Measurements from ENCODE around the gene BIRC6.
"Not testable (repeated sequence)": the region's sequence is repeated elsewhere in the genome, so short reads cannot be mapped to it uniquely, and the experiment has no call there.

Gene BIRC6, protein sequence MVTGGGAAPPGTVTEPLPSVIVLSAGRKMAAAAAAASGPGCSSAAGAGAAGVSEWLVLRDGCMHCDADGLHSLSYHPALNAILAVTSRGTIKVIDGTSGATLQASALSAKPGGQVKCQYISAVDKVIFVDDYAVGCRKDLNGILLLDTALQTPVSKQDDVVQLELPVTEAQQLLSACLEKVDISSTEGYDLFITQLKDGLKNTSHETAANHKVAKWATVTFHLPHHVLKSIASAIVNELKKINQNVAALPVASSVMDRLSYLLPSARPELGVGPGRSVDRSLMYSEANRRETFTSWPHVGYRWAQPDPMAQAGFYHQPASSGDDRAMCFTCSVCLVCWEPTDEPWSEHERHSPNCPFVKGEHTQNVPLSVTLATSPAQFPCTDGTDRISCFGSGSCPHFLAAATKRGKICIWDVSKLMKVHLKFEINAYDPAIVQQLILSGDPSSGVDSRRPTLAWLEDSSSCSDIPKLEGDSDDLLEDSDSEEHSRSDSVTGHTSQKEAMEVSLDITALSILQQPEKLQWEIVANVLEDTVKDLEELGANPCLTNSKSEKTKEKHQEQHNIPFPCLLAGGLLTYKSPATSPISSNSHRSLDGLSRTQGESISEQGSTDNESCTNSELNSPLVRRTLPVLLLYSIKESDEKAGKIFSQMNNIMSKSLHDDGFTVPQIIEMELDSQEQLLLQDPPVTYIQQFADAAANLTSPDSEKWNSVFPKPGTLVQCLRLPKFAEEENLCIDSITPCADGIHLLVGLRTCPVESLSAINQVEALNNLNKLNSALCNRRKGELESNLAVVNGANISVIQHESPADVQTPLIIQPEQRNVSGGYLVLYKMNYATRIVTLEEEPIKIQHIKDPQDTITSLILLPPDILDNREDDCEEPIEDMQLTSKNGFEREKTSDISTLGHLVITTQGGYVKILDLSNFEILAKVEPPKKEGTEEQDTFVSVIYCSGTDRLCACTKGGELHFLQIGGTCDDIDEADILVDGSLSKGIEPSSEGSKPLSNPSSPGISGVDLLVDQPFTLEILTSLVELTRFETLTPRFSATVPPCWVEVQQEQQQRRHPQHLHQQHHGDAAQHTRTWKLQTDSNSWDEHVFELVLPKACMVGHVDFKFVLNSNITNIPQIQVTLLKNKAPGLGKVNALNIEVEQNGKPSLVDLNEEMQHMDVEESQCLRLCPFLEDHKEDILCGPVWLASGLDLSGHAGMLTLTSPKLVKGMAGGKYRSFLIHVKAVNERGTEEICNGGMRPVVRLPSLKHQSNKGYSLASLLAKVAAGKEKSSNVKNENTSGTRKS (N-terminal part only)

DNA sequence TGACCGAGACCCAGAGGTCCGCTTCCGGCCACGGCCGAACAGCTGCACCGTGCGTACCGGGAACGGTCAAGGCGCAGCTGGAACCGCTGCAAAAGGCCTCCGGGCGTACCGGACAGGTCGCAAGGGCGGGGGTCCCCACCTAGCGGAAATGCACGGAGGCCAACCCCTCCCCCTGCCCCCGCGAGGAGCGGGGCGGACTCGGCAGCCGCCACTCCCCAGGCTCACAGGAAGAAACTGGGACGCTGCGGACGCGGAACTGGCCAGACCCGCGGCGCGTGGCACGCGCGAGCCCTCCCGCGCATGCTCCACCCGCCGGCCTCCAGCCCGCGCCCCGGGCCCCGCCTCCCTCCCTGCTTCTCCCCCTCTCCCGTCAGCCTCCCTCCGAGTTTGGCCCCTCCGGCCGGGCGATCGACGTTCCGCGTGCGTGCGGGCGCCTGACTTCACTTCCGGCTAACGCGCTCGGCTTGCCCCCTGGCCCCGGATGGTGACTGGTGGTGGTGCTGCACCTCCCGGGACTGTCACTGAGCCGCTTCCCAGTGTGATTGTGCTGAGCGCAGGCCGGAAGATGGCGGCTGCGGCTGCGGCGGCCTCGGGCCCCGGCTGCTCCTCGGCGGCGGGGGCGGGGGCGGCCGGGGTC lies at the start of gene BIRC6:
BIRC6 (plus strand) TSS at position 343 of the 637 bp plus-strand sequence; CDS start at position 482, 139 bp downstream.
- FAIRE-seq, result no peak

DNA sequence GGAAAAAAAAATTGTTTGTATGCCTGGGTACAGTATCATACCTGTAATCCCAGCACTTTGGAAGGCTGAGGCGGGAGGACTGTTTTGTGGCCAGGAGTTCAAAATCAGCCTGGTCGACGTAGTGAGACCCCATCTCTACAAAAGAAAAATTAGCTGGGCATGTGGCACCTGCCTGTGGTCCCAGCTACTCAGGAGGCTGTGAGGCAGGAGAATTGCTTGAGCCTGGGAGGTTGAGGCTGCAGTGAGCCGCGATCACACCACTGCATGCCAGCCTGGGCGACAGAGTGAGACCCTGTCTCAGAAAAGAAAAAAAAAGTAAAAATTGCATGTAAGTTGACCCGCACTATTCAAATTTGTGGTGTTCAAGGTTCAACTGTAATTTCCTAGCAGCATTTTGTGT lies 46.2 kb upstream of the BIRC6 start:
- no peak for FAIRE-seq

DNA sequence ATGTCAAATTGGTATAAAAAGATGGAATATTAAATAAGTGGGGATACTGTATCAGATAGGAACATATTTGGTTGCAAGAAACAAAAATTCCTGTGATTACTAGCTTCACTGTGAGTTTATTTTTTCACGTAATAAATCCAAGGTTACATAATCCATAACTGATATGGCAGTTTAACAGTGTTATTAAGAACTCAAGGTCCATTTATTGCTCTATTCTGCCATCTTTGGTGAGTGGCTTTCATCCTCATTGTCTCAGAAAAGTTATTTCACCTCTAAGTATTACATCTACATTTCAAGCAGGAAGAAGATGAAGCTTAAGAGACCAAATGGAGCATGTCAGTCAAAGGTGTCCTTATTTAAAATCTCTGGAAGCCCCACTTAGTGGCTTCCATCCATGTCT lies 41.9 kb upstream of the BIRC6 start:
- FAIRE-seq, result no peak

DNA sequence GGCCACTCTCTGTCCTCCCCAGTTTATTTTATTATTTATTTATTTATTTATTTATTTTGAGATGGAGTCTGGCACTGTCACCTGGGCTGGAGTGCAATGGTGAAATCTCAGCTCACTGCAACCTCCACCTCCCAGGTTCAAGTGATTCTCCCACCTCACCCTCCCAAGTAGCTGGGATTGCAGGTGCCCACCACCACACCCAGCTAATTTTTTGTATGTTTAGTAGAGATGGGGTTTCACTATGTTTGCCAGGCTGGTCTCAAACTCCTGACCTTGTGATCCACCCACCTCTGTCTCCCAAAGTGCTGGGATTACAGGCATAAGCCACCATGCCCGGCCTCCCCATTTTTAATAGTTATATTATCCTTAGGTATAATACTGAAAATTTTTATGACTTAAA lies 28.1 kb upstream of the BIRC6 start:
- not testable (repeated sequence) for FAIRE-seq

DNA sequence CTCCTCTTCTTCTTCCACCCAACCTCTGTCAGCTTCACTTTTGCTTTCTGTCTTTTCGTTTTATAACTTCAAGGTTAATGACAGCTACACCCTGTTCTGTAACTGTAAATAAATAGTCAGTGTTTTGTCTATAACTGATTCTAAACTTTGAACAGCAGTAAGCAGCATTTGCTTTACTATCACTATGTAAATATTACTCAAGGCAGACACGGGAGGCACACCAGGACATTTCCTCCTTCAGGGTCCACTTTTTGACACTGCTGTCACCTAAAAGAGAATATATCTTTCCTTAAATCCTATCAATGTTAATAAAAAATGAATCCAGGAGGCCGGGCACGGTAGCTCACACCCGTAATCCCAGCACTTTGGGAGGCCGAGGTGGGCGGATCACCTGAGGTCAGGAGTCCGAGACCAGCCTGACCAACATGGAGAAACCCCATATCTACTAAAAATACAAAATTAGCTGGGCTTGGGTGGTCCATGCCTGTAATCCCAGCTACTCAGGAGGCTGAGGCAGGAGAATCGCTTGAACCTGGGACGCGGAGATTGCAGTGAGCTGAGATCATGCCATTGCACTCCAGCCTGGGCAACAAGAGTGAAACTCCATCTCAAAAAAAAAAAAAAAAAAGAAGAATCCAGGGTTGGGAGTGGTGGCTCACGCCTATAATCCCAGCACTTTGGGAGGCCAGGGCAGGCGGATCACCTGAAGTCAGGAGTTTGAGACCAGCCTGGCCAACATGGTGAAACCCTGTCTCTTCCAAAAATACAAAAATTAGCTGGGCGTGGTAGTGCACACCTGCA lies 27.4 kb upstream of the BIRC6 start:
- FAIRE-seq, result not testable (repeated sequence)

DNA sequence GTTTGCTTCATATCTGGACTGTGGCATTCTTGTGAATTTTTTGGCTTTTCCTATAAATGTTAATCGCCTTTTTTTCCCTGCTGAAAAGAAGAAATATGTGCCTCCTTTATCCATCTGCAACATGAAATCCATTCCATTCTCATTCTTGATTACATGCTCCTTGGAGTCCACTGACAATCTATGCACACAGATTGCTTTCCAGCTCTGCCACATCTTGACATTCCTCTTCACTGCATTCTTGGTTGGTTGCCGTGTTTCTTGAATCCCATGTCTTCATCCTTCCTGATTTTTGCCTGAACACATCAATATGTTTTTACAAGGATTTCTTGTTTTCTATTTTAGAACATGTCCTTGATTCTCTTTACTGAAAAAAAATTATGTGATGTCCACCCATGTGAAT lies 26.7 kb upstream of the BIRC6 start:
- no peak for FAIRE-seq

DNA sequence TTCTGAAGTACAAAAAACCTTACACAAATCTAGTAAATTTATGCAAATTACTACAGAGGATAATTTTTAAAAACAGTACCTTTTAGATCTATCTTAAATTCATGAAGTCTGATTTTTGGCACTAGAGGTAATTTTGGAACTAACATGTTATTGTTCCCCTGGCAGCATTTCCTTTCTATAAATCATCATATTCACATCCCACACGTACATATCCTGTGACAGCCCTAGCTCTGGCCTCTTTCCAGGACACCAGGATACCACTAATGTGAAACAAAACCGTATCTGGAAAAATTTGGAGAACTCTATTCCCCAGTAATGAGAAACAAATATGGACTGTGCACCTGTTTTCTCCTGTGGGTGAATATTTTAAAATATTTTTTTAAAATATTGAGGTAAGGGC lies 14.0 kb upstream of the BIRC6 start:
- FAIRE-seq, result no peak

DNA sequence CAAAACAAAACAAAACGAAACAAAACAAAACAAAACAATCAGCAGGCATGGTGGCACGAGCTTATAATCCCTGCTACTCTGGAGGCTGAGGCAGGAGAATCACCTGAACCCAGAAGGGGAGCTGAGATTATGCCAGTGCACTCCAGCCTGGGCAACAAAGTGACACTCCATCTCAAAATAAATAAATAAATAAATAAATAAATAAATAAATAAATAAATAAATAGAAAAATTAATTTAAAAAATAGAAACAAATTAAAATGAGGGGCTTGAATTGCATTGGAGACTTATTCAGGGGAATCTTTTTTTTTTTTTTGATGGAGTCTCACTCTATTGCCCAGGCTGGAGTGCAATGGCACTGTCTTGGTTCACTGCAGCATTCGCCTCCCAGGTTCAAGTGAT lies 6.0 kb upstream of the BIRC6 start:
- FAIRE-seq, result not testable (repeated sequence)

DNA sequence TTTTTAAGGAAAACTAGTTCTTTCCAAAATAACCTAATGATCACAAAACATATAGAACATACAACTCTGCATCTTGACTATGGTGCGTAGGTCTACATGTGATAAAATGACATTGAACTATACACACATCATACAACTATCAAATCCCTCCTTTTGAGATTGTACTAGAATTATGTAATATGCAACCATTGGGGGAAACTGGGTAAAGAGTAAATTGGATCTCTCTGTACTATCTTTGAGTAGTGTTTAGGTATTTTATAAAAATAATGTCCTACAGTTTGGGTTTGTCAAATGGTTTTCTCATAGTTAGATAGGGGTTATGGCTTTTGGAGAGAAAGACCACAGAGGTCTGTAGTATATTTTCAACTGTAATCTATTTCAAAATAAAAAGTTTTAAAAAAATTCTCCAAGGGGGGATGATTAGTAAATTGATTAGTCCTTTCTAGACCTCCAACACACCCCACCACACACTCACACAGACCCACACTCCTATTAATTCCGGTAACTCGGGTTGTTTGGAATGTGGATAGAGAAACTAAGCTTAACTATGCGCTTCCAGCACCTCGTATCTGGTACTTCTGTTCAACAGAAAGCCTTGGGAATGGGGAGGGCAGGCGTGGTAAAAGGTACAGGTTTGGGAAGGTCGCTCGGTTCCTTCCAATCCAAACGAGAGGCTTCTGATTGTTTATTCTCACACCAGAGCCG lies 695 bp upstream of the BIRC6 start:
- no peak for FAIRE-seq

DNA sequence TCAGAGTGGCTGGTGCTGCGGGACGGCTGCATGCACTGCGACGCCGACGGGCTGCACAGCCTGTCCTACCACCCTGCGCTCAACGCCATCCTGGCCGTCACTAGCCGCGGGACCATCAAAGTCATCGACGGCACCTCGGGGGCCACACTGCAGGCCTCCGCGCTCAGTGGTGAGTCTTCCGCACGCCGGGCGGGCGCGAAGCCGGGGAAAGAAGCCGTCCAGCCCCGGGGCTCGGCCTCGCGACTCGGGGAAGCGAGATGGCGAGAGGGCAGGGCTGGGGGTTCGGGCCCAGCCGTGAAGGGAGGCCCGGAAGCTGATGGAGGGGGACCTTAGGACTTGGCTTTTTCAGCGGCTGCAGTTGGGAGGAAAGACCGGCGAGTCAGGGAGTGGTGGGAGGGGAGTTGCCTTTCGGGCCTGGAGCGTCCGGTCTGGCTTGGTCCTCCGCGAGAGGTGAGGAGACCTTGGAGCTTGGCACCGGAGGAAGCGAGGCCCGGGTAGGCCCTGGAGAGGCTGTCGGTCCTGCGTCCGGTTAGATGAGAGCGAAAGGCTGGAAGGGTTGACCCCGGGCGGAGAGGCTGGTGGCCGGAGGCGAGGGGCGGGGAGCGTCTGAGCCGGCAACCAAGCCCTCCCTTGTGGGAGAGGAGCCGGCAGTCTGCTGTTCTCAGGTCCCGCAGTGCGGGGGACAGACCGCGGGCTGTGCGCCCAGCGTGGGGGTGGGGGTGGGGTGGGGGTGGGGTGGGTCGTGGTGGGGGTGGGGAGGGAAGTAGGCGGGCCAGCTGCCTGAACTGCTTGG lies 691 bp downstream of the BIRC6 start:
- FAIRE-seq, result no peak

DNA sequence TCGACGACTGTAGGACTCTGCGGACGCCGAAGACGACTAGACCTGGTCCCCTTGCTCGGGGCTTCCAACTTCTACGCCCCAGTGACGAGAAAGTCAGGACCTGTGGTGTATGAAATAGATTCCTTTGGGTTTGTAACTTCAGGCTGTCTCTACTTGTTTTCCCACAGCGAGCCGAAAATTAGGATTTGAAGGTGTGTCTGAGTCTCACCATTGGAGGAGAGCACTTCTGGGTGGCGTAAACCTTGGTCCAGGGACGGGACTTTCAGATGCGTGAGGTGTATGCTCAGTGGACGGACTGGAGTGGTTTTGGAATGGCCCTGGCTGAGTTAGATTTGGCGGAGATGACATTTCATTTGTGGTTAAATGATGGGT lies 1.3 kb downstream of the BIRC6 start:
- FAIRE-seq, result no peak

DNA sequence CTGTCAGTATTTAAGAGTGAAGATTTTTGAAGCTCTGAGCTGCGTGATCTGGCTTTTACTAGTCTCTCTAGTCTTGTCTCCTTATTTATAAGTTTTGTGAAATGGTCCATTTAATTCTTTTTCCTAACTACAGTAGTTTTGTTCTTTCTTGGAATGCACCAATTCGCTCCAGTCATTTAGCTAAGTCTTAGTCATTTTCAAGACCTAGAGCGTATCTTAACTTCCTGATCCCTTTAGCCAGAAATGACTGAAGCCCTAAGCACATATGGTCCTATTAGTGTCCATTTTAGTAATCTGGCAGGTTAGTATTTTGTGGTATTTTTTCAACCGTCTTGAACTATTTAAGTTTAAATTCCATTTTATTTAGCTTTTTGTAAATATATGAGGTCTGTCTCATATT lies 3.6 kb downstream of the BIRC6 start:
- no peak for FAIRE-seq

DNA sequence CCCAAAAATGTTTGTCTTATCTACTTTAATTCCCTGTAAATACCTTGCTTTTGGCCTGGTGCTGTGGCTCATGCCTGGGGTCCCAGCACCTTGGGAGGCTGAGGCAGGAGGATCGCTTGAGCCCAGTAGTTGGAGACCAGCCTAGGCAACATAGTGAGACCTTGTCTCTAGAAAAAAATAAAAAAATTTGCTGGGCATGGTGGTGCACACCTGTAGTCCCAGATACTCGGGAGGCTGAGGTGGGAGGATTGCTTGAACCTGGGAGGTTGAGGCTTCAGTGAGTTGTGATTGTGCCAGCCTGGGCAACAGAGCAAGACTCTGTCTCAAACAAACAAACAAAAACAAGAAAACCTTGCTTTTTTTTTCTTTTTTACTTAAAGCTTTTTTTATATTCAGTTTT lies 6.2 kb downstream of the BIRC6 start:
- FAIRE-seq, result not testable (repeated sequence)

DNA sequence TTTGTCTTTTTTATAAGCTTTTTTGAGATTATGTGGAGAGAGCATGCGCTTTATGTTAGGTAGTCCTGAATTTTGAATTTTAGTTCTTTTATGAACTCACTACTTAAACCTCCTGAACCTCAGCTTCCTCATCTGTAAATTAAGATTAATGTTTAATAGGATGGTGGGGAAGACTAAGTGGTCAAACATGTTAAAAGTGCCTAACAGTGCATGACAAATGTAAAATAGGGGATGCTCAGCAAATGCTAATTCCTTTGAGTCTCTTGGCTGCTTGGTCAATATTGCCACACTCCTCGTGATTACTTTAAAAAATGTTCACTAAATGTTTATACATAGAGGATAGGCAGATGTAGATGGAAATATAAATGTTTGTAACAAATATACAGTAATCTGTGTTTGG lies 6.8 kb downstream of the BIRC6 start:
- FAIRE-seq, result peak; percentile 82

DNA sequence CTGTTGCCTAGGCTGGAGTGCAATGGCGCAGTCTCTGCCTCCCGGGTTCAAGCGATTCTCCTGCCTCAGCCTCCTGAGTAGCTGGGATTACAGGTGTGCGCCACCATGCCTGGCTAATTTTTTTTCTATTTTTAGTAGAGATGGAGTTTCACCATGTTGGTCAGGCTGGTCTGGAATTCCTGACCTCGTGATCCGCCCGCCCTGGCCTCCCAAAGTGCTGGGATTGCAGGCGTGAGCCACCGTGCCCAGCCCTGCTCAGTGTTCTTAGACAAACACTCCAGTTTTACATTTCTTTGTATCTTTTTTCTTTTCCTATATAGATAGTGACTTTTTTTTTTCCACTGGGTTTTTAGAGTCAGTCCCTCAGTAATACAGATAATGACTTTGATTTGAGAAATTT lies 7.5 kb downstream of the BIRC6 start:
- FAIRE-seq, result not testable (repeated sequence)

DNA sequence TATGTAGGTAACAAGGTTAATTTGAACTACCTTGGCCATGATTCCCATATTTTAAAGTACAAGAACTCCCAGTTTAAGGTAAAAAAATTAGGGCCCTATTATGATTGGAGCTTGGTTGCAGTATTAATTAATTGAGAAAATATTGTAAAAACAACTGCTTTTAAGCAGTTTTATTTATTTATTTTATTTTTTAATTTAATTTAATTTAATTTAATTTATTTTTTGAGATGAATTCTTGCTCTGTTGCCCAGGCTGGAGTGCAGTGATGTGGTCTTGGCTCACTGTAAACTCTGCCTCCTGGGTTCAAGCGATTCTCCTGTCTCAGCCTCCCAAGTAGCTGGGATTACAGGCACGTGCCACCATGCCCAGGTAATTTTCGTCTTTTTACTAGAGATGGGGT lies 8.9 kb downstream of the BIRC6 start:
- not testable (repeated sequence) for FAIRE-seq

DNA sequence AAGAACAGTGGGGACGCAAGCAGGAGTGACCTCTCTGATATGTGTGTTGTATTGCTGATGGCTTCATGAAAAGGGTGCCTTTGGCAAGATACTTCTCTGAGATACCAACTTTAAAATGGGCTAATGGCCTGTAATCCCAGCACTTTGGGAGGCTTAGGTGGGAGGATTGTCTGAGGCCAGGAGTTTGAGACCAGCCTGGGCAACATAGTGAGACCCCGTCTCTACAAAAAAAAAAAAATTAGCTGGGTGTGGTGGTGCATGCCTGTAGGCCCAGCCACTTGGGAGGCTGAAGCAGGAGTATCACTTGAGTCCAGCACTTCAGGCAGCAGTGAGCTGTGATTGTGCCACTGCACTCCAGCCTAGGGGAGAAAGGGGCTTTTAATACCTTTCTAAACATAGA lies 9.8 kb downstream of the BIRC6 start:
- FAIRE-seq, result no peak

DNA sequence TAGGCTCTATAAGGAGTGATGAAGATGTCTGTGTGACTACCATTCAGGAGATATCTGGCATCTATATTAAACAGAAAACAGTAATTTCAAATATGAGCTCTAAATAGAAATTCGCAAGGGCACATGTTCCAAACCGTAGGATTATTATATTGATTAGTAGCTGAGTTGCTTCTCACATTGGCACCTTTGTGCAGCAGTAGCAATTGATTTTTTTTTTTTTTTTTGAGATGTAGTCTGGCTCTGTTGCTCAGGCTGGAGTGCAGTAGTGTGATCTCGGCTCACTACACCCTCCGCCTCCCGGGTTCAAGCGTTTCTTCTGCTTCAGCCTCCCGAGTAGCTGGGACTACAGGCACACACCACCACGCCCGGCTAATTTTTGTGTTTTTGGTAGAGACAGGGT lies 12.4 kb downstream of the BIRC6 start:
- no peak for FAIRE-seq

DNA sequence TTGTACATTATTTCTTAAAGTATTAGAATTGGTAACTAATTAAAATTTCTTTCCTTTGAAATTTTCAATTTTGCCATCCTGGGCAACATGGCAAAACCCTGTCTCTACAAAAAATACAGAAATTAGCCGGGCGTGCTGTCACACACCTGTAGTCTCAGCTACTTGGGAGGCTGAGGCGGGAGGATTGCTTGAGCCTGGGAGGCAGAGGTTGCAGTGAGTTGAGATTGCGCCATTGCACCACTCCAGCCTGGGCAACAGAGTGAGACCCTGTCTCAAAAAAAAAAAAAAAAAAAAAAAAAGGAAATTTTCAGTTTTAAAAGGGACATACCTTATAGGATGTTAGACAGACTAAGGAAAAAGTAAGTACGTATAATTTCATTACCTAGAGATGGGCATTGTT lies 14.1 kb downstream of the BIRC6 start:
- not testable (repeated sequence) for FAIRE-seq

DNA sequence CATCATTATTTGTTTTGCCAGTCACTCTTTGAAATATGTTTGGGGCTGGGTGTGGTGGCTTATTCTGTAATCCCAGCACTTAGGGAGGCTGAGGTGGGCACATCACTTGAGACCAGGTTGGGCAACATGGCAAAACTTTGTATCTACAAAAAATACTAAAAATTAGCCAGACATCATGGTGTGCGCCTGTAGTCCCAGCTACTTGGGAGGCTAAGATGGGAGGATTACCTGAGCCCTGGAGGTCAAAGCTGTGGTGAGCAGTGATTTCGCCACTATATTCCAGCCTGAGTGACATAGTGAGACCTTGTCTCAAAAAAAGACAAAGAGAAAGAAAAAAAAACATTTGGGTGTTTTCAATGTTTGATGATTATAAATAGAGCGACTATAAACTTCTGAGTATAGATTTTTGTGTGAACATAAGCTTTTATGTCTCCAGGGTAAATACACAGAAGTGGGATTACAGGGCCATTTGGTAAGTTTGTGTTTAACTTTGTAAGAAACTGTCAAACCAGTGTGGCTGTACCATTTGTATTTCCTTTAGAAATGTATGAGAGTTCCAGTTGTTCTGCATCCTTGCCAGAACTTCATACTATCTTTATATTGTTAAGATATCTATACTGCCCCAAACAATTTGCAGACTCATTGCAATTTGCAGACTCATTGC lies 15.8 kb downstream of the BIRC6 start:
- FAIRE-seq, result no peak

All from islet of Langerhans (tissue), 1 donor.